WTC11 (cell line): Measurements from ENCODE around the gene LGI4.

Experiments used
- ESRRA ChIP-seq: sonication (generic); formaldehyde crosslinking; IDR thresholded peaks from 2 replicates; pipeline ENCODE4 v1.8.1; 2022; ENCODE audit warnings: mild to moderate bottlenecking, missing genetic modification reagents, borderline replicate concordance
- FOXJ3 ChIP-seq: sonication (generic); formaldehyde crosslinking; IDR thresholded peaks from 2 replicates; pipeline ENCODE4 v1.9.0; 2021; ENCODE audit warnings: missing genetic modification reagents, mild to moderate bottlenecking, borderline replicate concordance
- JUN ChIP-seq: sonication (generic); formaldehyde crosslinking; IDR thresholded peaks from 2 replicates; pipeline ENCODE4 v1.8.0; 2023; ENCODE audit warnings: mild to moderate bottlenecking, missing genetic modification reagents
- NFE2L1 ChIP-seq: sonication (generic); formaldehyde crosslinking; IDR thresholded peaks from 2 replicates; pipeline ENCODE4 v1.8.1; 2023; ENCODE audit warnings: missing genetic modification reagents
- RELA ChIP-seq: sonication (generic); formaldehyde crosslinking; IDR thresholded peaks from 2 replicates; pipeline ENCODE4 v1.8.1; 2022; ENCODE audit warnings: missing genetic modification reagents, mild to moderate bottlenecking, borderline replicate concordance
- TEAD4 ChIP-seq: sonication (generic); formaldehyde crosslinking; IDR thresholded peaks from 2 replicates; pipeline ENCODE4 v1.8.0; 2022; ENCODE audit warnings: mild to moderate bottlenecking, missing genetic modification reagents
- ZNF138 ChIP-seq: sonication (generic); formaldehyde crosslinking; conservative IDR thresholded peaks from 2 replicates; pipeline ENCODE4 v1.8.1; 2022; ENCODE audit warnings: mild to moderate bottlenecking, moderate library complexity, missing genetic modification reagents
- ZNF416 ChIP-seq: fragments of 250-450 bp; sonication (Bioruptor Pico); IDR thresholded peaks from 2 replicates; pipeline ENCODE4 v1.9.0; 2021; ENCODE audit warnings: mild to moderate bottlenecking, inconsistent platforms
- TF ChIP-seq, protein P1 (sequence below): sonication (generic); formaldehyde crosslinking; IDR thresholded peaks from 2 replicates; pipeline ENCODE4 v1.8.1; 2023; ENCODE audit warnings: mild to moderate bottlenecking, missing genetic modification reagents, moderate library complexity
- TF ChIP-seq, protein P2 (sequence below): fragments of 200-600 bp; IDR thresholded peaks from 2 replicates; pipeline ENCODE4 v1.8.0; 2022; ENCODE audit warnings: antibody characterized with exemption

GRCh38 chr19:35150445-35150844 is 15.6 kb upstream of the LGI4 start:
- no peak for TF ChIP-seq RELA
- TF ChIP-seq, protein P1, sequence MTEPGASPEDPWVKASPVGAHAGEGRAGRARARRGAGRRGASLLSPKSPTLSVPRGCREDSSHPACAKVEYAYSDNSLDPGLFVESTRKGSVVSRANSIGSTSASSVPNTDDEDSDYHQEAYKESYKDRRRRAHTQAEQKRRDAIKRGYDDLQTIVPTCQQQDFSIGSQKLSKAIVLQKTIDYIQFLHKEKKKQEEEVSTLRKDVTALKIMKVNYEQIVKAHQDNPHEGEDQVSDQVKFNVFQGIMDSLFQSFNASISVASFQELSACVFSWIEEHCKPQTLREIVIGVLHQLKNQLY, result no peak
- no peak for TF ChIP-seq NFE2L1 (CRISPR knock-in tag)
- TF ChIP-seq, protein P2, sequence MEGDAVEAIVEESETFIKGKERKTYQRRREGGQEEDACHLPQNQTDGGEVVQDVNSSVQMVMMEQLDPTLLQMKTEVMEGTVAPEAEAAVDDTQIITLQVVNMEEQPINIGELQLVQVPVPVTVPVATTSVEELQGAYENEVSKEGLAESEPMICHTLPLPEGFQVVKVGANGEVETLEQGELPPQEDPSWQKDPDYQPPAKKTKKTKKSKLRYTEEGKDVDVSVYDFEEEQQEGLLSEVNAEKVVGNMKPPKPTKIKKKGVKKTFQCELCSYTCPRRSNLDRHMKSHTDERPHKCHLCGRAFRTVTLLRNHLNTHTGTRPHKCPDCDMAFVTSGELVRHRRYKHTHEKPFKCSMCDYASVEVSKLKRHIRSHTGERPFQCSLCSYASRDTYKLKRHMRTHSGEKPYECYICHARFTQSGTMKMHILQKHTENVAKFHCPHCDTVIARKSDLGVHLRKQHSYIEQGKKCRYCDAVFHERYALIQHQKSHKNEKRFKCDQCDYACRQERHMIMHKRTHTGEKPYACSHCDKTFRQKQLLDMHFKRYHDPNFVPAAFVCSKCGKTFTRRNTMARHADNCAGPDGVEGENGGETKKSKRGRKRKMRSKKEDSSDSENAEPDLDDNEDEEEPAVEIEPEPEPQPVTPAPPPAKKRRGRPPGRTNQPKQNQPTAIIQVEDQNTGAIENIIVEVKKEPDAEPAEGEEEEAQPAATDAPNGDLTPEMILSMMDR, result no peak
- TF ChIP-seq ESRRA (CRISPR knock-in tag), result no peak
- no peak for TF ChIP-seq FOXJ3 (CRISPR knock-in tag)
- no peak for TF ChIP-seq TEAD4 (CRISPR knock-in tag)
- no peak for TF ChIP-seq ZNF416 (CRISPR knock-in tag)
- TF ChIP-seq ZNF138 (CRISPR knock-in tag), result no peak
- no peak for TF ChIP-seq JUN (CRISPR knock-in tag)
